CD14-positive monocyte (primary cell): Measurements from ENCODE around the gene PTPRD. TPM values are rescaled to one million over a fixed set of nuclear protein-coding genes. Genes with fewer than 3 reads are reported as not detected.

Experiments used
- DNase-seq, 3 donors: peaks; one replicate each; pipeline ENCODE4 v3.0.0-alpha.2; 2011 to 2022
- H2AFZ ChIP-seq: 2 replicates; pipeline ENCODE4 v1.6.0; 2012; ENCODE audit warnings: mild to moderate bottlenecking, low read depth, low read length, inconsistent platforms; ENCODE audit not compliant: insufficient read depth, poor library complexity, severe bottlenecking
- H3K27ac ChIP-seq, 2 donors: 1 replicate in 1 of 2; 2 replicates in 1 of 2; pipeline ENCODE4 v1.5.1; 2012 to 2013; ENCODE audit warnings: low read length in 2 of 2, control low read depth in 1 of 2, inconsistent platforms in 1 of 2, low read depth in 1 of 2, mild to moderate bottlenecking in 1 of 2
- H3K27me3 ChIP-seq, 2 donors: one replicate each; pipeline versions ENCODE4 v1.6.0 to v1.6.1; 2011 to 2013; ENCODE audit warnings: low read length in 2 of 2; ENCODE audit not compliant: control insufficient read depth in 2 of 2, insufficient read depth in 2 of 2
- H3K36me3 ChIP-seq, 2 donors: replicated peaks in 1 of 2; 1 replicate in 1 of 2; 2 replicates in 1 of 2; pipeline versions ENCODE4 v1.5.1 to v1.6.1; 2012 to 2013; ENCODE audit warnings: low read length in 2 of 2, control low read depth in 1 of 2, inconsistent platforms in 1 of 2, mild to moderate bottlenecking in 1 of 2; ENCODE audit not compliant: insufficient read depth in 2 of 2, control insufficient read depth in 1 of 2
- H3K4me1 ChIP-seq, 2 donors: 1 replicate in 1 of 2; 2 replicates in 1 of 2; pipeline versions ENCODE4 v1.5.1 to v1.6.1; 2012 to 2013; ENCODE audit warnings: low read length in 2 of 2, control low read depth in 1 of 2, inconsistent platforms in 1 of 2, mild to moderate bottlenecking in 1 of 2, moderate library complexity in 1 of 2; ENCODE audit not compliant: insufficient read depth in 2 of 2, control insufficient read depth in 1 of 2
- H3K4me2 ChIP-seq: replicated peaks from 2 replicates; pipeline ENCODE3; 2012; ENCODE audit warnings: low read length, moderate library complexity, mild to moderate bottlenecking; ENCODE audit not compliant: poor library complexity, severe bottlenecking; ENCODE audit errors: extremely low read depth
- H3K4me3 ChIP-seq, 3 experiments: fragments of 200-600 bp in 1 of 3; sonication (generic) in 1 of 3; replicated peaks in 1 of 3; 1 replicate in 2 of 3; 2 replicates in 1 of 3; pipeline ENCODE4 v1.5.1; 2011 to 2013; ENCODE audit warnings: low read length in 3 of 3, mild to moderate bottlenecking in 3 of 3, control low read depth in 2 of 3, low read depth in 2 of 3, inconsistent platforms in 1 of 3, moderate library complexity in 1 of 3
- H3K79me2 ChIP-seq: 2 replicates; pipeline ENCODE4 v1.6.0; 2012; ENCODE audit warnings: mild to moderate bottlenecking, control low read depth, inconsistent platforms, low read length, moderate library complexity; ENCODE audit not compliant: insufficient read depth
- H3K9ac ChIP-seq: 2 replicates; pipeline ENCODE4 v1.6.0; 2017; ENCODE audit warnings: low read length, mild to moderate bottlenecking; ENCODE audit not compliant: insufficient read depth, poor library complexity, severe bottlenecking
- H3K9me3 ChIP-seq, 2 donors: replicated peaks in 1 of 2; 1 replicate in 1 of 2; 2 replicates in 1 of 2; pipeline versions ENCODE4 v1.5.1 to v1.6.1; 2012 to 2013; ENCODE audit warnings: low read length in 2 of 2, control low read depth in 1 of 2; ENCODE audit not compliant: control insufficient read depth in 1 of 2, insufficient read depth in 1 of 2
- H4K20me1 ChIP-seq: 2 replicates; pipeline ENCODE4 v1.6.0; 2012; ENCODE audit warnings: mild to moderate bottlenecking, low read length, control low read depth, moderate library complexity; ENCODE audit not compliant: insufficient read depth
- H3K27ac Mint-ChIP-seq, 7 donors: one replicate each; pipeline ENCODE4 v1.8.0; 2020; ENCODE audit warnings: mild to moderate bottlenecking in 7 of 7, mixed read lengths in 7 of 7, moderate library complexity in 6 of 7, inconsistent platforms in 2 of 7
- H3K27me3 Mint-ChIP-seq, 3 donors: one replicate each; pipeline ENCODE4 v1.8.0; 2021 to 2022; ENCODE audit warnings: low read depth in 3 of 3, mild to moderate bottlenecking in 3 of 3, mixed read lengths in 3 of 3, moderate library complexity in 3 of 3, inconsistent platforms in 1 of 3
- H3K36me3 Mint-ChIP-seq, 2 donors: one replicate each; pipeline ENCODE4 v1.8.0; 2020; ENCODE audit warnings: mixed read lengths in 2 of 2, inconsistent platforms in 1 of 2, mild to moderate bottlenecking in 1 of 2
- H3K4me1 Mint-ChIP-seq: one replicate; pipeline ENCODE4 v1.8.0; 2020; ENCODE audit warnings: mild to moderate bottlenecking, mixed read lengths
- H3K4me3 Mint-ChIP-seq, 2 donors: one replicate each; pipeline ENCODE4 v1.8.0; 2020; ENCODE audit warnings: mild to moderate bottlenecking in 2 of 2, mixed read lengths in 2 of 2, moderate library complexity in 1 of 2
- H3K9me3 Mint-ChIP-seq, 7 donors: one replicate each; pipeline ENCODE4 v1.8.0; 2020 to 2022; ENCODE audit warnings: mixed read lengths in 7 of 7, mild to moderate bottlenecking in 6 of 7, moderate library complexity in 6 of 7, inconsistent platforms in 2 of 7
- CTCF ChIP-seq: fragments of 200-600 bp; IDR thresholded peaks from one replicate; pipeline ENCODE4 v1.8.0; 2022; ENCODE audit warnings: antibody characterized with exemption, mild to moderate bottlenecking
- WGBS: methylation state at CpG from one replicate; pipeline ENCODE4 v1.1.5; 2013; ENCODE audit warnings: missing lambda C conversion rate; ENCODE audit not compliant: insufficient coverage; 5-methylcytosine and 5-hydroxymethylcytosine counted together
- intact Hi-C, 2 donors: fragments of 100-400 bp; cut with micrococcal nuclease; formaldehyde crosslinking; loops; one replicate each; pipeline versions ENCODE4 v1.15.0 to v1.15.1; 2023
- polyA plus RNA-seq, 3 donors: library from polyadenylated mRNA; depleted of rRNA in 1 of 3; unstranded in 2 of 3; stranded (reverse) in 1 of 3; fragments of 300-500 nt in 2 of 3; fragments of >200 nt in 1 of 3; fragmentation: Illumina TruSeq in 2 of 3; gene quantifications; 1 replicate in 2 of 3; 2 replicates in 1 of 3; pipeline ENCODE4 v1.2.3, GENCODE V29; 2012 to 2021

PTPRD gene
- polyA plus RNA-seq, 3 donors: not detected

GRCh38 chr9:8651070-8651845 is 1961.5 kb downstream of the PTPRD start:
- H3K4me3 Mint-ChIP-seq: no peak overlapping the region
- no peak for TF ChIP-seq CTCF
- intact Hi-C loops: no loop called here
- H3K4me1 Mint-ChIP-seq: peaks cover 35% of the 10 kb centered on the region
- WGBS: 100% methylated on average over 2 of the region's 10 CpGs
- Histone ChIP-seq H3K79me2 (no peaks in the 10 kb centered on the region), H3K4me2 (no peak overlapping the region), H3K9ac (no peak overlapping the region), H2AFZ (no peak overlapping the region), H3K27me3 (peaks cover 3 to 13% of the 10 kb centered on the region in 2 donors), H3K27ac (no peak overlapping the region), H3K9me3 (no peaks in the 10 kb centered on the region), H3K36me3 (no peaks in the 10 kb centered on the region), H3K4me1 (peaks cover 25 to 29% of the 10 kb centered on the region in 2 donors), H4K20me1 (no peaks in the 10 kb centered on the region), H3K4me3 (no peak overlapping the region)
- H3K27me3 Mint-ChIP-seq: peaks cover 4 to 22% (median 15%) of the 10 kb centered on the region in 3 donors
- peaks cover 0 to 3% (median 0%) of the 10 kb centered on the region in 7 donors for H3K9me3 Mint-ChIP-seq
- no peak overlapping the region for H3K27ac Mint-ChIP-seq
- no peak for DNase-seq
- no peaks in the 10 kb centered on the region for H3K36me3 Mint-ChIP-seq

GRCh38 chr9:8649807-8650206 is 1963.0 kb downstream of the PTPRD start:
- Mint-ChIP-seq H3K9me3 (peaks cover 0 to 3% (median 0%) of the 10 kb centered on the region in 7 donors), H3K27me3 (peaks cover 4 to 22% (median 15%) of the 10 kb centered on the region in 3 donors), H3K4me1 (peaks cover 31% of the 10 kb centered on the region), H3K27ac (no peak overlapping the region), H3K4me3 (no peak overlapping the region), H3K36me3 (no peaks in the 10 kb centered on the region)
- Histone ChIP-seq H3K27me3 (peaks cover 3 to 13% of the 10 kb centered on the region in 2 donors), H3K79me2 (no peaks in the 10 kb centered on the region), H3K4me2 (no peak overlapping the region), H3K4me1 (peaks cover 25 to 29% of the 10 kb centered on the region in 2 donors), H3K4me3 (no peak overlapping the region), H3K27ac (no peak overlapping the region), H3K36me3 (no peaks in the 10 kb centered on the region), H3K9ac (no peak overlapping the region), H4K20me1 (no peaks in the 10 kb centered on the region), H2AFZ (no peak overlapping the region), H3K9me3 (no peaks in the 10 kb centered on the region)
- intact Hi-C loops: no loop called here
- DNase-seq: no peak
- TF ChIP-seq CTCF: no peak
- no CpG with 5 or more reads among the region's 4 CpGs for WGBS
